NCI-H226 (cell line): ENCODE results near the gene CASS4.
A peak's percentile ranks its signal among the peaks of the same experiment; 100 is the strongest.
"Not testable (repeated sequence)": the region's sequence is repeated elsewhere in the genome, so short reads cannot be mapped to it uniquely, and the experiment has no call there.

Experiments used
- DNase-seq: peaks from one replicate; pipeline ENCODE4 v3.0.0-alpha.2; 2015

Gene CASS4

GRCh38 chr20:56411759-56412472, at the start of gene CASS4:
Gene CASS4 (plus strand): TSS chr20:56412260. CDS start chr20:56412459, 199 bp downstream.
- DNase-seq = no peak

- DNase-seq = no peak
These were observed 49.1 kb upstream of the CASS4 start for GRCh38 chr20:56362833-56363413.

- no peak for DNase-seq
These were observed 48.6 kb upstream of the CASS4 start for GRCh38 chr20:56363491-56363890.

DNA sequence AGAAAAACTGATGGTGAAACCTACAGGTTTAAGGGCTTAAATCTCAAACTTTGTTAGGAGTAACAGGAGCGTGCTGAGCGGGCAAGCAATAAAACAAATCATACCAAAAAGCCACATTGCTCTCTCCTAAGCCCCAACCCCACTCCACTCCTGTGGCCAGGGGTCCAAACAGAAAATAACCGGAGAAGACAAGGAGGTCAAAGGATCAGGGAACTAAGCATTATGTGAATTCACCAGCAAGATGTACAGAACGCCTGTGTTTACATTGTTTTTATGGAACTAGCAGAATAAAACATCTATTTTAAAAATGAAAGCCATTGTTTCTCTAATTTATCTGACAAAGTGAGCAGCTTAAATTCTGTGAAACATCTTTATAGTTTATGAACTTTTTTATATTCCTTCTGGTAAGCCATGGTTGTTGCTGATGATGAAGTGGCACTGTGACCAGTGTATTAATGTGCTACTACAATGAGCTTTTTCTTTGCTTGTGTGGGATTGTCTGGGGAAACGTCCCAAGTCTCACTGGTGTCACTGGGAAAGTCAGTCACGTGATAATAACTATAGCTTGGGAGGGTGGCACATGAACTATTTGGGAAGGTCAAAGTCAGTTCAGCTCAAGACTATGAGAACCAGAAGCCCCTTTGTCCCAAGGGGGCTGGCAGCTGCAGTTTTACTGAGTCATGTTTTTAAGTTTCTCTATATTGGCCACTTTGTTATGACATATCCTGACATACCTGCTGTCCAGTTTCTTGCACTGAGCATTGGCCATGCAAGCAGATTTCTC, 43.5 kb upstream of the CASS4 start:
- DNase-seq = no peak

DNA sequence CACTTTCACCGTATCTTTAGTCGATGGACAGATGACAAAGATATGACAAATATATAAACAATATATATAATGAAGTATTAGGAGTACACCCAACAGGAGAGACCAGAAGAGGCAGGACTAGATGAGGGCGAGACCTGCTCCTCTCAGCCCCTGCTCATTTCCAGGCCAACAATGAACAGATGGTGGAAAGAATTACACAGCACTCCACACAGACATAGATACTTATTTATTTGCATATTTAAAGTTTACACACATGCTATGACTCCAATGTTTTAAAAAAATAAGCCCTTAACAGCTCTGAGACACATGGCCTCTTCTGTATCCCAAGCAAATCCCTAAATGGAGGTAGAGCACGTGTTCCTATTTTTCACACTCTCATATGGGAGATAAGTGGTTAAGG, 42.9 kb upstream of the CASS4 start:
- DNase-seq = no peak

DNA sequence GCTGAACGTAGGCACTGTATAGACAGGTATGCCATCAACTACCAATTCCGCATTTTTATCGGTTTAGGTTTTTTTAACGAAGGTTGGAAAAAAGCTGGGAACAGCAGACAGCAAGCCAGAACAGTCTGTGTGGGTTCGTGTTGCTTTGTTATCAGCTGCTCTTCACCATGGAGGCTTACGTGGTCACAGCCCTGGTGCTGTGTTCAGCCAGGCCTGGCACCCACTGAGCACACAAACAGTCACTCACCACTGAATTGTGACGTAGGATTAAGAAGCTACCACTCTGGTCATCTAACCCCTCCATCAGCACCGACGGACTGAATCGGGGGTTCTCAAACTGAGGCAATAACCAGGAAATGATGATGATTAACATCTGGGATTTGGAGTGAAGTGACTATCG, 40.1 kb upstream of the CASS4 start:
- no peak for DNase-seq

- DNase-seq = no peak
These were observed 39.2 kb upstream of the CASS4 start for GRCh38 chr20:56372850-56373249.

DNA sequence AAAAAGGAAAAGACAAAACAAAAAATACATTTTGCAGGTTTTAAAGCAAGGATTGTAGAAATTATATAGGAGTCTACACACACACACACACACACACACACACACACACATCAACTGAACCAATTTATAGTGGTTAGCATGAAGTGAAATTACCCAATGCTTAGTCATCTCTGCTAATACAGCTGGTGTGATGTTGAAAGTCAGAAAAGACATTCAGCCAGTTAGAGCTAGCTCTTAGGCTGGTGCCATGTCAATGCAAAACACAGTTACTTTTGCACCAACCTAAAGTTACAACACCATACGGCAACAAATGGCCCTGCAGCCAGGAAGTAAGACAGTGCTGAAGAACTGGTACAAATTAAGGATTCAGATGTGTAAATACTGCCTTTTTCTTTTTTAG, 38.1 kb upstream of the CASS4 start:
- DNase-seq = peak; percentile 71

GRCh38 chr20:56376331-56376730, 35.7 kb upstream of the CASS4 start:
- no peak for DNase-seq

DNA sequence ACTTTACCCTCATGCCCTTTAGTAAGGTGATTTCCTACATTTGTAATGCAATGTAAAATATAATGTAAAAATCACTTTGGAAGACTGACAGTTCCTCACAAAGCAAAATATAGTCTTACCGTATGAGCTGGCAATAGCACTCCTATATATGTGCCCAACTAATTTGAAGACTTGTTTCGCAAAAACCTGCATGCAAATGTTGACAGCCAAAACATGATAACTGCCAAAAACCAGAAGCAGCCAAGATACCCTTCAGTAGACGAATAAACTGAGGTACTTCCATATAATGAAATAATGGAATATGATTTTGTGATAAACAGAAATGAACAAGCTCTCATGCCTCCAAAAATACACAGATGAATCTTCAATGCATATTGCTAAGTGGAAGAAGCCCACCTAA, 33.7 kb upstream of the CASS4 start:
- DNase-seq = no peak

- DNase-seq = peak; percentile 51
These were observed 31.7 kb upstream of the CASS4 start for GRCh38 chr20:56380375-56380774.

DNA sequence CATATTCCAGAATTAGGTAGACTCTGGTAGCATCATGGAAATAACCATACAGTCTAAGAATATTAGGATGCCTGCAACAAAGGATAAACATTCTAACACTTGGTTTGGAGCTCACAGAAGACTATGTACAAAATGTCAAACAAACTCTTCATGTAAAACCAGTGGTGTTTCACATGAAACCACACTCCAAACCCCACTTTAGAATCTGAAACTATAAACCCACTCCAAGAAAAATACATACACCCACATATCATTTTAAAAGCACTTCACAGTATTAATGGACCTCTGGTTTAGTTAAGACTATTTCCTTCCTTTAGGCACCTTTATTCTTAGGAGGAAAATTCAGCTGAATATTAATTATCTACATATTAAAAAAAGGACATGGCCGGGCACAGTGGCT, 30.6 kb upstream of the CASS4 start:
- DNase-seq = no peak

- DNase-seq = no peak
These were observed 29.4 kb upstream of the CASS4 start for GRCh38 chr20:56382696-56383095.

DNA sequence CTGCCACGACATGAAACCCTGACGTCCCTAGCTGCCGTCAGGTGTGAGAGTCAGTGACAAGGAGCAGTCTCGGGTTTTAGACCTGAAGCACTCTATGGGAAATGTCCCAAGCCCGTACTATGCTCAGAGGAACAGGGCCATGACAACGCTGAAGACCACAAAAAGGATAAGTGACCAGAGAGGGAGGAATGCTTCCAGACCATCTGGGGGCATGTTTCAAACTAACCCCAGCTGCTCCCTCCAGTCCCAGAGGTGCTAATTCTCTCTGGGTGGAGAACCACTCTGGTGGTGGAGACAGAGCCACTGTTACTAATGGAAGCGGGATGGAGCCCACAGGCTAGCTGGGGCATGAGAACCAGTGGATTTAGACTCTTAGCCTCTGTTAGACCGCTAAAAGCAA, 28.7 kb upstream of the CASS4 start:
- no peak for DNase-seq

GRCh38 chr20:56385130-56385529, 26.9 kb upstream of the CASS4 start:
- DNase-seq = no peak

GRCh38 chr20:56386219-56386618, 25.8 kb upstream of the CASS4 start:
- no peak for DNase-seq

- no peak for DNase-seq
These were observed 23.2 kb upstream of the CASS4 start for GRCh38 chr20:56388882-56389281.

DNA sequence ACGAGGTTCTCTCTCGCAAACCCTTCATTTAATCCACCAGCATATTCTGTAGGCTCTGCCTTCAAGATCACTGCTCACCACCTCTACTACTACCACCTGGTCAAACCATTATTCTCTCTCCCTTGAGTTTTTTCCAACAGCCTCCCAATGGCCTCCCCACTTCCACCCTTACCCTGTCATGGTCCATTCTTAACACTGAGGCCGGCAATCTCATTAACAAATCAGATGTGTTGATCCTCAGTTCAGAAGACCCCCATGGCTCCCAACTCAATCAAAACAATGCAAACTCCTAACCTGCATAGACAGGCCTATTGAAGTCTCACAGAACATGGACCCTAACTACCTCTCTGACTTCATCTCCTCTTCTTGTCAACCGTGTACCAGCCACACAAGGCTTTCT, 22.3 kb upstream of the CASS4 start:
- DNase-seq = no peak

- DNase-seq = not testable (repeated sequence)
These were observed 21.7 kb upstream of the CASS4 start for GRCh38 chr20:56390396-56390795.

- no peak for DNase-seq
These were observed 21.0 kb upstream of the CASS4 start for GRCh38 chr20:56391037-56391436.

GRCh38 chr20:56391596-56392131, 20.4 kb upstream of the CASS4 start:
- DNase-seq = no peak

- DNase-seq = peak; percentile 100
These were observed 19.8 kb upstream of the CASS4 start, which contains the start of the genes AURKA and CSTF1 for GRCh38 chr20:56392132-56392880. Gene AURKA (minus strand): TSS chr20:56392215. CDS start chr20:56388197, 4,018 bp downstream. Gene CSTF1 (plus strand): TSS chr20:56392645. CDS start chr20:56395553, 2,908 bp downstream.
